H1 (cell line): ENCODE measurements around the gene TPP1. TPM values are rescaled to one million over a fixed set of nuclear protein-coding genes. Genes with fewer than 3 reads are reported as not detected.

Experiments
- CTCF ChIA-PET: fragments of 300-600 bp; sonication (Branson Sonifier 250); formaldehyde crosslinking; loops from one replicate; lab custom pipeline; 2021; ENCODE audit not compliant: partially characterized antibody; lab: Charles Lee
- POLR2A ChIA-PET: fragments of 300-600 bp; sonication (Branson Sonifier 250); formaldehyde crosslinking; loops from one replicate; lab custom pipeline; 2021; ENCODE audit warnings: inconsistent platforms; ENCODE audit not compliant: partially characterized antibody; lab: Charles Lee
- DNase-seq, 2 experiments: peaks; one replicate each; pipeline versions ENCODE4 v3.0.0 to v3.0.0-alpha.2; 2010 to 2022; ENCODE audit warnings: low spot score in 2 of 2, low read depth in 1 of 2, mixed read lengths in 1 of 2
- FAIRE-seq: peaks from 2 replicates; lab custom pipeline; 2011; peaks lifted over from hg19 to GRCh38; lab: Jason Lieb, UNC
- H2AFZ ChIP-seq: 2 replicates; pipeline ENCODE4 v1.8.1; 2012; ENCODE audit warnings: low read length, inconsistent platforms
- H2AK5ac ChIP-seq: 2 replicates; pipeline ENCODE4 v1.6.1; 2013; ENCODE audit warnings: low read depth, low read length
- H2BK120ac ChIP-seq: replicated peaks from 2 replicates; pipeline ENCODE3; 2013; ENCODE audit warnings: low read depth, low read length, inconsistent platforms
- H2BK12ac ChIP-seq: 2 replicates; pipeline ENCODE4 v1.6.1; 2013; ENCODE audit warnings: low read depth, low read length
- H2BK15ac ChIP-seq: 2 replicates; pipeline ENCODE4 v1.6.1; 2013; ENCODE audit warnings: low read length
- H2BK20ac ChIP-seq: 2 replicates; pipeline ENCODE4 v1.6.1; 2013; ENCODE audit warnings: low read length
- H2BK5ac ChIP-seq: 2 replicates; pipeline ENCODE4 v1.6.1; 2013; ENCODE audit warnings: low read depth, low read length
- H3K14ac ChIP-seq: 2 replicates; pipeline ENCODE4 v1.6.1; 2013; ENCODE audit warnings: inconsistent platforms; ENCODE audit not compliant: insufficient read length
- H3K18ac ChIP-seq: 2 replicates; pipeline ENCODE4 v1.6.1; 2013; ENCODE audit warnings: low read length; ENCODE audit errors: extremely low read depth
- H3K23ac ChIP-seq: 2 replicates; pipeline ENCODE4 v1.6.1; 2013; ENCODE audit warnings: inconsistent platforms; ENCODE audit not compliant: insufficient read length
- H3K23me2 ChIP-seq: 2 replicates; pipeline ENCODE4 v1.6.1; 2013; ENCODE audit warnings: low read depth, low read length
- H3K27ac ChIP-seq: 2 replicates; pipeline ENCODE4 v1.6.1; 2011; ENCODE audit warnings: low read depth, low read length, inconsistent platforms
- H3K27me3 ChIP-seq, 4 experiments: replicated peaks in 1 of 4; 1 replicate in 1 of 4; 2 replicates in 3 of 4; pipeline versions ENCODE4 v1.6.1 to v1.8.1; 2011 to 2013; ENCODE audit warnings: low read length in 3 of 4, mild to moderate bottlenecking in 3 of 4, inconsistent platforms in 2 of 4, mixed read lengths in 2 of 4, moderate library complexity in 1 of 4; ENCODE audit not compliant: control insufficient read depth in 3 of 4, insufficient read depth in 3 of 4; ENCODE audit errors: extremely low read depth in 1 of 4
- H3K36me3 ChIP-seq, 4 experiments: 2 replicates each; pipeline versions ENCODE4 v1.6.1 to v1.8.1; 2011 to 2013; ENCODE audit warnings: mild to moderate bottlenecking in 4 of 4, low read length in 3 of 4, moderate library complexity in 2 of 4, control low read depth in 1 of 4, inconsistent platforms in 1 of 4; ENCODE audit not compliant: insufficient read depth in 4 of 4, control insufficient read depth in 2 of 4
- H3K4ac ChIP-seq: replicated peaks from 2 replicates; pipeline ENCODE3; 2013; ENCODE audit warnings: low read length, low read depth, mixed read lengths, inconsistent platforms; ENCODE audit not compliant: insufficient read length
- H3K4me1 ChIP-seq, 4 experiments: replicated peaks in 1 of 4; 1 replicate in 1 of 4; 2 replicates in 3 of 4; pipeline versions ENCODE4 v1.6.1 to v1.8.1; 2011 to 2013; ENCODE audit warnings: low read length in 3 of 4, inconsistent platforms in 2 of 4, mixed read lengths in 1 of 4; ENCODE audit not compliant: insufficient read depth in 4 of 4, control insufficient read depth in 3 of 4
- H3K4me2 ChIP-seq, 2 experiments: 2 replicates each; pipeline versions ENCODE4 v1.6.1 to v1.8.1; 2011 to 2013; ENCODE audit warnings: low read depth in 2 of 2, low read length in 2 of 2, control low read depth in 1 of 2, inconsistent platforms in 1 of 2, mild to moderate bottlenecking in 1 of 2; ENCODE audit not compliant: insufficient read depth in 1 of 2
- H3K4me3 ChIP-seq, 4 experiments: fragments of 200-600, 300-600 bp in 1 of 4; sonication (generic), shearing (Covaris generic), sonication (Bioruptor Twin) in 1 of 4; 2 replicates each; pipeline versions ENCODE4 v1.5.1 to v1.8.1; 2011 to 2016; ENCODE audit warnings: low read length in 4 of 4, low read depth in 3 of 4, control low read depth in 2 of 4, inconsistent platforms in 2 of 4, mild to moderate bottlenecking in 2 of 4, mixed read lengths in 1 of 4, moderate library complexity in 1 of 4; ENCODE audit not compliant: insufficient read depth in 2 of 4; ENCODE audit errors: extremely low read depth in 1 of 4
- H3K56ac ChIP-seq: replicated peaks from 2 replicates; pipeline ENCODE3; 2013; ENCODE audit warnings: low read depth, mild to moderate bottlenecking, mixed read lengths, low read length, inconsistent platforms; ENCODE audit not compliant: insufficient read length
- H3K79me1 ChIP-seq: 2 replicates; pipeline ENCODE4 v1.6.1; 2013; ENCODE audit warnings: low read depth, low read length, control low read depth
- H3K79me2 ChIP-seq, 2 experiments: 2 replicates each; pipeline versions ENCODE4 v1.6.1 to v1.8.1; 2012 to 2013; ENCODE audit warnings: low read length in 2 of 2, mild to moderate bottlenecking in 2 of 2, inconsistent platforms in 1 of 2; ENCODE audit not compliant: insufficient read depth in 2 of 2, control insufficient read depth in 1 of 2
- H3K9ac ChIP-seq, 4 experiments: replicated peaks in 1 of 4; 1 replicate in 1 of 4; 2 replicates in 3 of 4; pipeline versions ENCODE4 v1.6.1 to v1.8.1; 2011 to 2013; ENCODE audit warnings: low read depth in 3 of 4, low read length in 3 of 4, control low read depth in 2 of 4, mild to moderate bottlenecking in 2 of 4, moderate library complexity in 2 of 4, inconsistent platforms in 1 of 4; ENCODE audit errors: extremely low read depth in 1 of 4
- H3K9me3 ChIP-seq, 2 experiments: 2 replicates each; pipeline versions ENCODE4 v1.6.1 to v1.8.1; 2012 to 2013; ENCODE audit warnings: mild to moderate bottlenecking in 2 of 2, moderate library complexity in 2 of 2, control low read depth in 1 of 2, inconsistent platforms in 1 of 2, low read depth in 1 of 2, low read length in 1 of 2, mixed read lengths in 1 of 2; ENCODE audit not compliant: insufficient read depth in 2 of 2
- H4K20me1 ChIP-seq, 2 experiments: replicated peaks in 1 of 2; 2 replicates each; pipeline versions ENCODE3 to v1.8.1; 2011 to 2013; ENCODE audit warnings: inconsistent platforms in 2 of 2, low read length in 2 of 2, mild to moderate bottlenecking in 1 of 2; ENCODE audit not compliant: insufficient read depth in 2 of 2, control insufficient read depth in 1 of 2
- H4K5ac ChIP-seq: 2 replicates; pipeline ENCODE4 v1.6.1; 2013; ENCODE audit warnings: low read length, low read depth, mixed read lengths, inconsistent platforms; ENCODE audit not compliant: insufficient read length
- H4K8ac ChIP-seq: 2 replicates; pipeline ENCODE4 v1.8.0; 2013; ENCODE audit warnings: mild to moderate bottlenecking, moderate library complexity, low read length, inconsistent platforms; ENCODE audit not compliant: insufficient read depth; ENCODE audit errors: extremely low read depth
- H4K91ac ChIP-seq: replicated peaks from 2 replicates; pipeline ENCODE3; 2013; ENCODE audit warnings: low read length, mixed read lengths, inconsistent platforms; ENCODE audit not compliant: insufficient read length
- ATF3 ChIP-seq: IDR thresholded peaks from 2 replicates; pipeline ENCODE4 v1.6.1; 2011; ENCODE audit warnings: low read depth, mild to moderate bottlenecking, low read length; ENCODE audit not compliant: insufficient read depth
- BACH1 ChIP-seq: IDR thresholded peaks from 2 replicates; pipeline ENCODE4 v1.6.1; 2012; ENCODE audit warnings: low read length, improper control_type of control experiment
- BRCA1 ChIP-seq: IDR thresholded peaks from 2 replicates; pipeline ENCODE4 v1.6.1; 2012; ENCODE audit warnings: low read depth, low read length, improper control_type of control experiment
- CTBP2 ChIP-seq: IDR thresholded peaks from 2 replicates; pipeline ENCODE4 v1.7.0; 2011; ENCODE audit warnings: borderline replicate concordance, mild to moderate bottlenecking, moderate library complexity, mixed read lengths, low read length; ENCODE audit not compliant: insufficient read depth, insufficient read length
- EZH2 ChIP-seq: fragments of 200-600 bp; sonication (generic); IDR thresholded peaks from 2 replicates; pipeline ENCODE4 v1.7.1; 2012; ENCODE audit warnings: low read depth, mild to moderate bottlenecking, moderate library complexity, low read length, inconsistent platforms; ENCODE audit not compliant: severe bottlenecking
- KDM4A ChIP-seq: IDR thresholded peaks from one replicate; pipeline ENCODE4 v1.7.1; 2012; ENCODE audit warnings: low read depth, mild to moderate bottlenecking, moderate library complexity, low read length, inconsistent platforms; ENCODE audit not compliant: severe bottlenecking
- PHF8 ChIP-seq: fragments of 200-600 bp; sonication (generic); conservative IDR thresholded peaks from 2 replicates; pipeline ENCODE4 v1.7.1; 2012; ENCODE audit warnings: low read depth, mild to moderate bottlenecking, inconsistent platforms, low read length, moderate library complexity
- POLR2A ChIP-seq, 2 experiments: IDR thresholded peaks; 1 replicate in 1 of 2; 2 replicates in 1 of 2; pipeline ENCODE4 v1.6.1; 2011; ENCODE audit warnings: low read depth in 2 of 2, low read length in 2 of 2, mild to moderate bottlenecking in 2 of 2; ENCODE audit errors: control extremely low read depth in 1 of 2
- POLR2AphosphoS5 ChIP-seq: IDR thresholded peaks from 2 replicates; pipeline ENCODE4 v1.6.1; 2011; ENCODE audit warnings: low read depth, low read length
- RNF2 ChIP-seq: fragments of 200-900, 300-1000 bp; sonication (generic); IDR thresholded peaks from 2 replicates; pipeline ENCODE4 v1.7.1; 2016; ENCODE audit warnings: borderline replicate concordance, low read depth, mild to moderate bottlenecking, antibody characterized with exemption, low read length; ENCODE audit not compliant: poor library complexity, severe bottlenecking; ENCODE audit errors: missing control alignments
- SP2 ChIP-seq: IDR thresholded peaks from 2 replicates; pipeline ENCODE4 v1.6.1; 2012; ENCODE audit warnings: mild to moderate bottlenecking, low read length, inconsistent platforms
- SRF ChIP-seq: IDR thresholded peaks from 2 replicates; pipeline ENCODE4 v1.6.1; 2011; ENCODE audit warnings: mild to moderate bottlenecking, low read depth, low read length, moderate library complexity
- TAF1 ChIP-seq: IDR thresholded peaks from 2 replicates; pipeline ENCODE4 v1.6.1; 2011; ENCODE audit warnings: mild to moderate bottlenecking, low read depth, low read length
- WGBS, 2 experiments: shearing (Covaris generic) in 1 of 2; methylation state at CpG; one replicate each; pipeline versions ENCODE4 v1.1.6 to v1.1.7; 2013 to 2015; ENCODE audit warnings: low lambda C conversion rate in 2 of 2, mixed read lengths in 2 of 2, inconsistent platforms in 1 of 2, low coverage in 1 of 2, missing lambda C conversion rate in 1 of 2; ENCODE audit not compliant: insufficient replicate concordance in 2 of 2, insufficient coverage in 1 of 2, insufficient read length in 1 of 2; ENCODE audit errors: extremely low coverage in 1 of 2, missing lambda C conversion rate in 1 of 2; 5-methylcytosine and 5-hydroxymethylcytosine counted together
- polyA plus RNA-seq, 7 experiments: library from polyadenylated mRNA; depleted of rRNA in 3 of 7; stranded (reverse) in 5 of 7; unstranded in 2 of 7; fragments of >200 nt in 5 of 7; fragments of 200-250 nt in 2 of 7; gene quantifications; 1 replicate in 5 of 7; 2 replicates in 1 of 7; 4 replicates in 1 of 7; pipeline versions ENCODE4 v1.2.1 to v1.2.3, GENCODE V29; 2011 to 2013; ENCODE audit warnings: missing spikeins in 2 of 7, mixed read lengths in 2 of 7
- total RNA-seq: library from RNA; stranded (reverse); fragmentation: NEBNext Ultra II Directional; extraction: Animal tissue kit (Norgen Biotek cat#: 25700); gene quantifications from 2 replicates; pipeline ENCODE4 v1.2.1, GENCODE V29; 2021

The TPP1 gene
- total and polyA plus RNA-seq, 2 of the 8 experiments (the other 6 are each of a cell fraction or from before 2014, with no cell fraction given), result 36.1 to 77.5 TPM

GRCh38 chr11:6601041-6601461 is 18.2 kb downstream of the TPP1 start:
- Histone ChIP-seq H3K9ac (no peak overlapping the region; a peak in 1 of 7 replicates), H3K23ac (no peak overlapping the region), H3K79me1 (peaks cover 7% of the 10 kb centered on the region), H3K4me1 (peaks cover 0 to 9% (median 3%) of the 10 kb centered on the region in 4 experiments; a peak in 4 of 7 replicates), H3K79me2 (peaks cover 3 to 31% of the 10 kb centered on the region in 2 experiments), H2BK15ac (no peak overlapping the region), H4K20me1 (peaks cover 0 to 10% of the 10 kb centered on the region in 2 experiments), H3K9me3 (no peaks in the 10 kb centered on the region), H3K4ac (no peak overlapping the region), H2AK5ac (no peak overlapping the region), H3K4me3 (no peak overlapping the region), H4K5ac (no peak overlapping the region), H3K23me2 (peaks cover 16% of the 10 kb centered on the region), H3K4me2 (no peak overlapping the region; a peak in 1 of 4 replicates), H3K27me3 (no peaks in the 10 kb centered on the region), H2BK12ac (no peak overlapping the region), H3K14ac (no peak overlapping the region), H2BK5ac (no peak overlapping the region), H3K27ac (no peak overlapping the region), H3K36me3 (peaks cover 3 to 19% (median 9%) of the 10 kb centered on the region in 4 experiments; a peak in 7 of 8 replicates), H2AFZ (no peak overlapping the region), H3K56ac (no peak overlapping the region), H4K8ac (no peak overlapping the region), H2BK120ac (no peak overlapping the region), H3K18ac (no peak overlapping the region), H4K91ac (no peak overlapping the region), H2BK20ac (no peak overlapping the region)
- FAIRE-seq (no peak), DNase-seq (peak in 1 of 2 experiments; percentile 23)
- CTCF ChIA-PET, result no interaction called here
- no peak for TF ChIP-seq TAF1
- TF ChIP-seq PHF8, result no peak
- no peak for TF ChIP-seq POLR2A (IDR thresholded peaks at IDR 0.05; ENCODE audit: control extremely low read depth in 1 of 2, low read depth in 2 of 2, low read length in 2 of 2)
- no peak for TF ChIP-seq RNF2
- no peak for TF ChIP-seq EZH2
- TF ChIP-seq POLR2AphosphoS5, result no peak
- no peak for TF ChIP-seq ATF3
- no peak for TF ChIP-seq KDM4A
- no peak for TF ChIP-seq BRCA1
- TF ChIP-seq BACH1, result no peak
- no peak for TF ChIP-seq SRF
- TF ChIP-seq SP2, result no peak
- no peak for TF ChIP-seq CTBP2
- WGBS, 2 experiments, result 96% methylated on average over 13 of the region's 13 CpGs; no CpG with 5 or more reads in 1 of the 2 experiments
- POLR2A ChIA-PET, result no interaction called here
